Choroid plexus epithelial cell (primary cell): ENCODE results near the gene MVD.

Experiments used
- DNase-seq: peaks from one replicate; pipeline ENCODE4 v3.0.0-alpha.2; 2010; ENCODE audit warnings: low read depth
- H3K4me3 ChIP-seq: 2 replicates; pipeline ENCODE4 v1.5.1; 2011; ENCODE audit warnings: low read depth, mild to moderate bottlenecking, control low read depth, low read length, moderate library complexity
- CTCF ChIP-seq: conservative IDR thresholded peaks from 2 replicates; pipeline ENCODE4 v1.5.1; 2011; ENCODE audit warnings: low read depth, mild to moderate bottlenecking, control low read depth, inconsistent platforms, low read length, moderate library complexity

Gene MVD

DNA sequence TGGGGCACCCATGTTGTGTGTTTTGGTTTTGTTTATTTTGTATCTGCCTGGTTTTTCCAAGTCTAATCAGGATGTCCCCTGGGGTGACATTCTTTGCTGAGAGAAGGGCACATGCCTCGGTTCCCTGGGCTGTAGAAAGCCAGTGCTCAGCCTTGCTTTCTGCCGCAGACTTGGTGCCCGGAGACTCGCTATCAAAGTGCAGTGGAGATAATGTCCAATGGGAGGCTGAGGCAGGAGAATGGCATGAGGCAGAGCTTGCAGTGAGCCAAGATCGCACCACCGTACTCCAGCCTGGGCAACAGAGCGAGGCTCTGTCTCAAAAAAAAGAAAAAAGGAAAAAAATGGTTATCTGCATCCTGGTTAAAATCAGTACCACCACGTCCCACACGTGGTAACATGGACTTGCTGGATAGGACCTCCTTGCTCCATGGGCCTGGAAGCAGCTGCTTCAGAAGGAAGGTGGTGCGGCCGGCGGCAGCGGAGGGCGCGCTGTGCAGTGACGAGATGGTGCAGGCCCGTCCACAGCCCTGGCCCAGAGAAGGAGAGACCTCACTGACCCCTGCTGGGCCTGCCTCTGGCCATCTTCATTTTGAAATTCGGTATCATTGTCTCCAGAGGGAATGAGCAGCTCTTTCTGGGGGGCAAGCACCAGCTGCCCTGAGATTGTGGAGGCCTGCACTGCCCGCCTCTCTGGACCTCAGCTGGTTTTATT, 43.8 kb downstream of the MVD start:
- TF ChIP-seq CTCF, result no peak
- H3K4me3 ChIP-seq, result no peak overlapping the region

GRCh38 chr16:88618182-88618955, 44.5 kb downstream of the MVD start:
- H3K4me3 ChIP-seq, result no peak overlapping the region
- TF ChIP-seq CTCF, result no peak
- DNase-seq, result peak; percentile 33

More for the DNA sequence above, 43.8 kb downstream of the MVD start:
- no peak for DNase-seq

DNA sequence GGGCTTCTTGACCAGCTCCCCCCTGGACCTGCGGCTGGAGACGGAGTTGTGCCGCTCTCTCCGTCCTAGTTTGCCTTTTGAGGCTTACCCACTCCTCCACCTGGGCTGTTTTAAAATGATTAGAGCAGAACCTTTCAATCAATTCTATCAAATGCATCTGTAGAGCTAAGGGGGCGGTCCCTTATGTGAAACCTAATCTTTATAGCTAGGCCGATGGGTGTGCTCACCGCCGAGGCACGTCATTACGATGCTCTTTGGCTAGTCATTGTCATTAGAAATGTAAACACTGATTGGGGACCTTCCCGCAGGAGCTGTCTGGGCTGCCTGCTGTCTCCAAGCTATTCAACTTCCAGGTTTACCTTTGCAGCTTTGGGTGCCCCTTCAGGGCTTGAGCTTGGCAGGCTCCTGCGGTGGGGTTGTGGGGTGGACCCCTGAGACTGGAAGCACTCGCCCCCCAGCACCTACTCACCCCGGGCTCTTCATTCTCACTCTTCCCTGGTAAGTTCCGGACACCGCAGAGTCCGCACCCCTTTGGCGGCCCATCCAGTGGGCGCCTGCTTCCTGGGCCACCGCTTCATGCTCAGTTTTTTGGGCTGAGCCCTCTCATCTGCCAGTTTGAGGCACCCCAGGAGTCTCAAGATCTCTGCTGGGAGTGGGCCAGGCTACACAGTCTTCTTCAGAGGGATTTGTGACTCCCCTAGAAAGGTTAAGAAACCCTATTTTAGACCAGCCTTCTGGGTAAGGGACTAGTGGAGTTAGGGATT, 45.4 kb downstream of the MVD start:
- no peak for TF ChIP-seq CTCF
- DNase-seq, result no peak
- H3K4me3 ChIP-seq, result no peak overlapping the region

- no peak for TF ChIP-seq CTCF
- DNase-seq, result no peak
- no peak overlapping the region for H3K4me3 ChIP-seq
These were observed 46.2 kb downstream of the MVD start for GRCh38 chr16:88616736-88617135.

GRCh38 chr16:88616320-88616719, 46.6 kb downstream of the MVD start:
- DNase-seq, result no peak
- H3K4me3 ChIP-seq, result no peak overlapping the region
- TF ChIP-seq CTCF, result no peak

GRCh38 chr16:88614818-88615580, 47.9 kb downstream of the MVD start:
- no peak overlapping the region for H3K4me3 ChIP-seq
- TF ChIP-seq CTCF, result no peak
- DNase-seq, result no peak
